GM19023 (cell line): ENCODE data around the gene TSSK2.
"Not testable (repeated sequence)": the region's sequence is repeated elsewhere in the genome, so short reads cannot be mapped to it uniquely, and the experiment has no call there.

Source experiments
- ATAC-seq: cut with Tn5 transposase; IDR thresholded peaks from one replicate; pipeline ENCODE4 v1.9.1; 2021; ENCODE audit warnings: mild to moderate bottlenecking, moderate library complexity; ENCODE audit not compliant: unreplicated experiment

The TSSK2 gene

GRCh38 chr22:19138217-19139000, 7.3 kb downstream of the TSSK2 start:
- ATAC-seq = no peak

GRCh38 chr22:19139001-19139356, 7.9 kb downstream of the TSSK2 start:
- ATAC-seq = no peak

GRCh38 chr22:19139974-19140373, 8.9 kb downstream of the TSSK2 start:
- no peak for ATAC-seq

- no peak for ATAC-seq
Measured at GRCh38 chr22:19142394-19142793, 11.3 kb downstream of the TSSK2 start.

- ATAC-seq = no peak
Measured at GRCh38 chr22:19143212-19143611, 12.1 kb downstream of the TSSK2 start.

GRCh38 chr22:19143967-19144400, 12.9 kb downstream of the TSSK2 start:
- no peak for ATAC-seq

GRCh38 chr22:19146215-19146968, 15.3 kb downstream of the TSSK2 start:
- ATAC-seq = no peak

GRCh38 chr22:19147195-19147780, 16.2 kb downstream of the TSSK2 start:
- no peak for ATAC-seq

GRCh38 chr22:19148417-19149046, 17.4 kb downstream of the TSSK2 start:
- ATAC-seq = no peak

- no peak for ATAC-seq
Measured at GRCh38 chr22:19149047-19149883, 18.2 kb downstream of the TSSK2 start.

- ATAC-seq = no peak
Measured at GRCh38 chr22:19149991-19150390, 18.9 kb downstream of the TSSK2 start, which contains the start of gene GSC2. Gene GSC2 (minus strand): TSS chr22:19150292. CDS start chr22:19150283, 9 bp downstream.

- no peak for ATAC-seq
Measured at GRCh38 chr22:19150482-19151328, 19.6 kb downstream of the TSSK2 start.

- no peak for ATAC-seq
Measured at GRCh38 chr22:19151329-19152191, 20.5 kb downstream of the TSSK2 start.

- no peak for ATAC-seq
Measured at GRCh38 chr22:19152942-19153883, 22.1 kb downstream of the TSSK2 start.

GRCh38 chr22:19156109-19156508, 25.0 kb downstream of the TSSK2 start:
- ATAC-seq = not testable (repeated sequence)

- not testable (repeated sequence) for ATAC-seq
Measured at GRCh38 chr22:19158649-19159048, 27.5 kb downstream of the TSSK2 start.

GRCh38 chr22:19164425-19164824, 33.3 kb downstream of the TSSK2 start:
- ATAC-seq = no peak
